HL-60 (cell line): ENCODE data around the gene ANKS1B.

Experiments
- DNase-seq, 2 experiments: peaks; one replicate each; pipeline ENCODE4 v3.0.0-alpha.2; 2010 to 2020; ENCODE audit warnings: low read depth in 1 of 2, low spot score in 1 of 2
- H3K27ac ChIP-seq: fragments of 250-450 bp; sonication (Bioruptor Pico); replicated peaks from 2 replicates; pipeline ENCODE4 v1.5.1; 2020; ENCODE audit warnings: mild to moderate bottlenecking, moderate library complexity
- H3K27me3 ChIP-seq: fragments of 250-450 bp; sonication (Bioruptor Pico); 2 replicates; pipeline ENCODE4 v1.5.1; 2021; ENCODE audit warnings: mild to moderate bottlenecking, moderate library complexity; ENCODE audit not compliant: insufficient read depth, poor library complexity, severe bottlenecking
- H3K4me3 ChIP-seq: replicated peaks from 2 replicates; pipeline ENCODE4 v1.5.1; 2011; ENCODE audit warnings: mild to moderate bottlenecking, control low read depth, low read length; ENCODE audit not compliant: insufficient read depth
- CTCF ChIP-seq: IDR thresholded peaks from one replicate; pipeline ENCODE4 v1.5.1; 2011; ENCODE audit warnings: low read length, control low read depth, inconsistent platforms; ENCODE audit not compliant: insufficient read depth
- GABPA ChIP-seq: IDR thresholded peaks from 2 replicates; pipeline ENCODE4 v1.6.1; 2012; ENCODE audit warnings: low read depth
- POLR2AphosphoS5 ChIP-seq: IDR thresholded peaks from 2 replicates; pipeline ENCODE4 v1.6.1; 2012; ENCODE audit warnings: low read depth
- REST ChIP-seq: IDR thresholded peaks from 2 replicates; pipeline ENCODE4 v1.6.1; 2012; ENCODE audit warnings: low read depth; ENCODE audit not compliant: insufficient replicate concordance
- SPI1 ChIP-seq: IDR thresholded peaks from 2 replicates; pipeline ENCODE4 v1.6.1; 2012; ENCODE audit warnings: low read depth, mild to moderate bottlenecking, borderline replicate concordance

The ANKS1B gene

GRCh38 chr12:99916555-99916954 is 68.2 kb downstream of the ANKS1B start:
- Histone ChIP-seq H3K27me3 (no peaks in the 10 kb centered on the region), H3K27ac (no peak overlapping the region), H3K4me3 (no peak overlapping the region)
- DNase-seq: no peak
- no peak for TF ChIP-seq REST
- TF ChIP-seq POLR2AphosphoS5: no peak
- TF ChIP-seq SPI1: no peak
- TF ChIP-seq CTCF: no peak
- no peak for TF ChIP-seq GABPA

GRCh38 chr12:99915251-99916082 is 69.3 kb downstream of the ANKS1B start:
- Histone ChIP-seq H3K27ac (no peak overlapping the region), H3K4me3 (no peak overlapping the region), H3K27me3 (no peaks in the 10 kb centered on the region)
- DNase-seq: no peak
- TF ChIP-seq GABPA (no peak), REST (no peak), POLR2AphosphoS5 (no peak), CTCF (no peak), SPI1 (no peak)

- TF ChIP-seq SPI1: no peak
- no peak for TF ChIP-seq REST
- no peak for TF ChIP-seq GABPA
- no peak for TF ChIP-seq POLR2AphosphoS5
- TF ChIP-seq CTCF: no peak
- no peak for DNase-seq
- Histone ChIP-seq H3K27me3 (no peaks in the 10 kb centered on the region), H3K4me3 (no peak overlapping the region), H3K27ac (no peak overlapping the region)
Measured at GRCh38 chr12:99914206-99914605, 70.5 kb downstream of the ANKS1B start.
